Neural cell (in vitro differentiated cells): ENCODE data around the gene C17orf58. TPM values are rescaled to one million over a fixed set of nuclear protein-coding genes. Genes with fewer than 3 reads are reported as not detected.

Experiments used
- H2AFZ ChIP-seq: fragments of 200-600, 300-800 bp; sonication (generic), shearing (Covaris generic); 2 replicates; pipeline ENCODE4 v1.6.0; 2014; ENCODE audit warnings: low read depth, mild to moderate bottlenecking, antibody characterized with exemption, low read length, moderate library complexity
- H3F3A ChIP-seq: fragments of 200-600 bp; shearing (Covaris generic); 2 replicates; pipeline ENCODE4 v1.6.1; 2016; ENCODE audit warnings: mild to moderate bottlenecking, moderate library complexity, mixed read lengths, antibody characterized with exemption, low read length; ENCODE audit not compliant: insufficient read depth, poor library complexity, severe bottlenecking
- H3K27ac ChIP-seq: fragments of 200-600, 300-800 bp; sonication (generic), shearing (Covaris generic); 2 replicates; pipeline ENCODE4 v1.5.1; 2014; ENCODE audit warnings: mild to moderate bottlenecking, low read length, moderate library complexity
- H3K27me3 ChIP-seq: fragments of 300-800, 200-600 bp; sonication (generic), shearing (Covaris generic); 2 replicates; pipeline ENCODE4 v1.6.0; 2014; ENCODE audit warnings: mild to moderate bottlenecking, low read depth, low read length, moderate library complexity; ENCODE audit not compliant: insufficient read depth
- H3K36me3 ChIP-seq: fragments of 300-800, 200-600 bp; sonication (generic), shearing (Covaris generic); 2 replicates; pipeline ENCODE4 v1.5.1; 2014; ENCODE audit warnings: mild to moderate bottlenecking, antibody characterized with exemption, low read length, moderate library complexity; ENCODE audit not compliant: insufficient read depth
- H3K4me2 ChIP-seq: fragments of 300-800, 200-600 bp; sonication (generic), shearing (Covaris generic); 2 replicates; pipeline ENCODE4 v1.6.0; 2014; ENCODE audit warnings: mild to moderate bottlenecking, low read length
- H3K4me3 ChIP-seq: fragments of 300-800, 200-600 bp; sonication (generic), shearing (Covaris generic); 2 replicates; pipeline ENCODE4 v1.5.1; 2014; ENCODE audit warnings: mild to moderate bottlenecking, low read length, moderate library complexity
- H3K79me2 ChIP-seq: fragments of 200-600 bp; shearing (Covaris generic); replicated peaks from 2 replicates; pipeline ENCODE4 v1.6.0; 2014; ENCODE audit warnings: mild to moderate bottlenecking, low read length, moderate library complexity; ENCODE audit not compliant: insufficient read depth
- H3K9ac ChIP-seq: fragments of 300-800, 200-600 bp; sonication (generic), shearing (Covaris generic); 2 replicates; pipeline ENCODE4 v1.6.1; 2016; ENCODE audit warnings: mild to moderate bottlenecking, low read length, mixed read lengths
- H3K9me2 ChIP-seq: fragments of 200-600 bp; shearing (Covaris generic); 2 replicates; pipeline ENCODE4 v1.6.1; 2016; ENCODE audit warnings: mild to moderate bottlenecking, low read length, mixed read lengths; ENCODE audit not compliant: insufficient read depth
- H3K9me3 ChIP-seq: fragments of 200-600, 300-800 bp; sonication (generic), shearing (Covaris generic); 2 replicates; pipeline ENCODE4 v1.6.1; 2016; ENCODE audit warnings: mild to moderate bottlenecking, mixed run types, low read length, moderate library complexity, mixed read lengths
- H4K20me1 ChIP-seq: fragments of 200-600 bp; shearing (Covaris generic); 2 replicates; pipeline ENCODE4 v1.6.1; 2016; ENCODE audit warnings: mild to moderate bottlenecking, mixed run types; ENCODE audit not compliant: insufficient read depth
- EP300 ChIP-seq: fragments of 450-650 bp; conservative IDR thresholded peaks from 2 replicates; pipeline ENCODE4 v1.6.1; 2014; ENCODE audit warnings: antibody characterized with exemption, mild to moderate bottlenecking, moderate library complexity; ENCODE audit not compliant: poor library complexity, severe bottlenecking
- EZH2 ChIP-seq: fragments of 200-600, 300-800 bp; shearing (Covaris generic), sonication (generic); IDR thresholded peaks from 2 replicates; pipeline ENCODE4 v1.6.1; 2014; ENCODE audit warnings: antibody characterized with exemption, low read length, borderline replicate concordance, mild to moderate bottlenecking; ENCODE audit not compliant: insufficient read depth, poor library complexity, severe bottlenecking
- MXI1 ChIP-seq: fragments of 450-650 bp; conservative IDR thresholded peaks from 2 replicates; pipeline ENCODE4 v1.6.1; 2014; ENCODE audit warnings: antibody characterized with exemption, mild to moderate bottlenecking; ENCODE audit not compliant: poor library complexity, severe bottlenecking
- POLR2AphosphoS5 ChIP-seq: IDR thresholded peaks from 2 replicates; pipeline ENCODE4 v1.6.1; 2012
- RAD21 ChIP-seq: fragments of 450-650 bp; conservative IDR thresholded peaks from 2 replicates; pipeline ENCODE4 v1.6.1; 2014; ENCODE audit warnings: antibody characterized with exemption, mild to moderate bottlenecking, moderate library complexity
- SMC3 ChIP-seq: fragments of 450-650 bp; conservative IDR thresholded peaks from 2 replicates; pipeline ENCODE4 v1.6.1; 2014; ENCODE audit warnings: antibody characterized with exemption, mild to moderate bottlenecking, moderate library complexity; ENCODE audit not compliant: poor library complexity
- TAF1 ChIP-seq: IDR thresholded peaks from 2 replicates; pipeline ENCODE4 v1.6.1; 2012; ENCODE audit warnings: low read depth
- polyA plus RNA-seq: library from polyadenylated mRNA; depleted of rRNA; stranded (reverse); fragments of >200 nt; gene quantifications from 2 replicates; pipeline ENCODE4 v1.2.3, GENCODE V29; 2014
- TF ChIP-seq, protein P1 (sequence below): fragments of 450-650 bp; IDR thresholded peaks from 2 replicates; pipeline ENCODE4 v1.5.1; 2014; ENCODE audit warnings: antibody characterized with exemption, mild to moderate bottlenecking, moderate library complexity; ENCODE audit not compliant: poor library complexity, severe bottlenecking
- TF ChIP-seq, protein P2 (sequence below): IDR thresholded peaks from 2 replicates; pipeline ENCODE4 v1.6.1; 2012; ENCODE audit warnings: borderline replicate concordance

Gene C17orf58
- polyA plus RNA-seq, 1 donor from 2014 or later = 54.5 TPM

DNA sequence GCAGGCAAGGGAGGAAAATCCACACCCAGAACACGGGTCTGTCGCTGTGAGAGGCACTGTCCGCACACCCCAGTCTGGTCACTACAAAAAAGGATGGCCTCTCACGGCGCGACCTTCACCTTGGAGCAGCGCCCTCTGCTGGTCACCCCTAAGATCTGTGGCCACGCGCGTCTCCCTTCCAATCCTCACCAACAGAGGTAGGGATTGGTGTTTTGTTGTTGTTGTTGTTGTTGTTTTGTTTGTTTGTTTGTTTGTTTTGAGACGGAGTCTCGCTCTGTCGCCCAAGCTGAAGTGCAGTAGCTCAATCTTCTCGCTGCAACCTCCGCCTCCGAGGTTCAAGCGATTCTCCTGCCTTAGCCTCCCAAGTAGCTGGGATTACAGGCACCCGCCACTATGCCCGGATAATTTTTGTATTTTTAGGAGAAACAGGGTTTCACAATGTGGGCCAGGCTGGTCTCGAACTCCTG, 15.0 kb upstream of the C17orf58 start:
- Histone ChIP-seq H3K4me2 (no peak overlapping the region), H3K79me2 (no peaks in the 10 kb centered on the region), H4K20me1 (no peaks in the 10 kb centered on the region), H3K36me3 (no peaks in the 10 kb centered on the region), H3K27ac (no peak overlapping the region), H3F3A (no peaks in the 10 kb centered on the region), H3K9me2 (no peaks in the 10 kb centered on the region), H3K27me3 (no peaks in the 10 kb centered on the region), H3K4me3 (no peak overlapping the region), H2AFZ (no peak overlapping the region), H3K9me3 (no peaks in the 10 kb centered on the region), H3K9ac (no peak overlapping the region)
- TF ChIP-seq EZH2 (no peak), RAD21 (no peak), POLR2AphosphoS5 (no peak), MXI1 (no peak), EP300 (no peak), SMC3 (no peak), TAF1 (no peak)
- TF ChIP-seq, protein P1, sequence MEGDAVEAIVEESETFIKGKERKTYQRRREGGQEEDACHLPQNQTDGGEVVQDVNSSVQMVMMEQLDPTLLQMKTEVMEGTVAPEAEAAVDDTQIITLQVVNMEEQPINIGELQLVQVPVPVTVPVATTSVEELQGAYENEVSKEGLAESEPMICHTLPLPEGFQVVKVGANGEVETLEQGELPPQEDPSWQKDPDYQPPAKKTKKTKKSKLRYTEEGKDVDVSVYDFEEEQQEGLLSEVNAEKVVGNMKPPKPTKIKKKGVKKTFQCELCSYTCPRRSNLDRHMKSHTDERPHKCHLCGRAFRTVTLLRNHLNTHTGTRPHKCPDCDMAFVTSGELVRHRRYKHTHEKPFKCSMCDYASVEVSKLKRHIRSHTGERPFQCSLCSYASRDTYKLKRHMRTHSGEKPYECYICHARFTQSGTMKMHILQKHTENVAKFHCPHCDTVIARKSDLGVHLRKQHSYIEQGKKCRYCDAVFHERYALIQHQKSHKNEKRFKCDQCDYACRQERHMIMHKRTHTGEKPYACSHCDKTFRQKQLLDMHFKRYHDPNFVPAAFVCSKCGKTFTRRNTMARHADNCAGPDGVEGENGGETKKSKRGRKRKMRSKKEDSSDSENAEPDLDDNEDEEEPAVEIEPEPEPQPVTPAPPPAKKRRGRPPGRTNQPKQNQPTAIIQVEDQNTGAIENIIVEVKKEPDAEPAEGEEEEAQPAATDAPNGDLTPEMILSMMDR = no peak
- TF ChIP-seq, protein P2, sequence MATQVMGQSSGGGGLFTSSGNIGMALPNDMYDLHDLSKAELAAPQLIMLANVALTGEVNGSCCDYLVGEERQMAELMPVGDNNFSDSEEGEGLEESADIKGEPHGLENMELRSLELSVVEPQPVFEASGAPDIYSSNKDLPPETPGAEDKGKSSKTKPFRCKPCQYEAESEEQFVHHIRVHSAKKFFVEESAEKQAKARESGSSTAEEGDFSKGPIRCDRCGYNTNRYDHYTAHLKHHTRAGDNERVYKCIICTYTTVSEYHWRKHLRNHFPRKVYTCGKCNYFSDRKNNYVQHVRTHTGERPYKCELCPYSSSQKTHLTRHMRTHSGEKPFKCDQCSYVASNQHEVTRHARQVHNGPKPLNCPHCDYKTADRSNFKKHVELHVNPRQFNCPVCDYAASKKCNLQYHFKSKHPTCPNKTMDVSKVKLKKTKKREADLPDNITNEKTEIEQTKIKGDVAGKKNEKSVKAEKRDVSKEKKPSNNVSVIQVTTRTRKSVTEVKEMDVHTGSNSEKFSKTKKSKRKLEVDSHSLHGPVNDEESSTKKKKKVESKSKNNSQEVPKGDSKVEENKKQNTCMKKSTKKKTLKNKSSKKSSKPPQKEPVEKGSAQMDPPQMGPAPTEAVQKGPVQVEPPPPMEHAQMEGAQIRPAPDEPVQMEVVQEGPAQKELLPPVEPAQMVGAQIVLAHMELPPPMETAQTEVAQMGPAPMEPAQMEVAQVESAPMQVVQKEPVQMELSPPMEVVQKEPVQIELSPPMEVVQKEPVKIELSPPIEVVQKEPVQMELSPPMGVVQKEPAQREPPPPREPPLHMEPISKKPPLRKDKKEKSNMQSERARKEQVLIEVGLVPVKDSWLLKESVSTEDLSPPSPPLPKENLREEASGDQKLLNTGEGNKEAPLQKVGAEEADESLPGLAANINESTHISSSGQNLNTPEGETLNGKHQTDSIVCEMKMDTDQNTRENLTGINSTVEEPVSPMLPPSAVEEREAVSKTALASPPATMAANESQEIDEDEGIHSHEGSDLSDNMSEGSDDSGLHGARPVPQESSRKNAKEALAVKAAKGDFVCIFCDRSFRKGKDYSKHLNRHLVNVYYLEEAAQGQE = no peak

DNA sequence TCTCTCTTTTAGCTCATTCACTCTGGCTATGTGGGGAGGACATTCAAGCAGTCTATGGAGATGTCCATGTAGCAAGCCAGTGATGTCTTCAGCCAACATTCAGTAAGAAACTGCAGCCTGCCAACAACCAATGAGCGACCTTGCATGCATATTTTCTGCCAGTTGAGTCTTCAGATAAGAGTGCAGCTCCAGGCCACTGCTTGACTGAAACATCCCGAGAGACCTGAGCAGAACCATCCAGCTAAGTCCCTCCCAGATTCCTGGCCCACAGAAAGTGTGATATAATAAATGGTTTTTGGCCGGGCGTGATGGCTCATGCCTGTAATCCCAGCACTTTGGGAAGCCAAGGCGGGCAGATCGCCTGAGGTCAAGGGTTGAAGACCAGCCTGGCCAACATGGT, 10.5 kb upstream of the C17orf58 start:
- H3K9me3 ChIP-seq = no peaks in the 10 kb centered on the region

More for the DNA sequence above, 10.5 kb upstream of the C17orf58 start:
- Histone ChIP-seq H3K4me2 (no peak overlapping the region), H3K36me3 (no peaks in the 10 kb centered on the region), H3K27ac (no peak overlapping the region), H3K4me3 (no peak overlapping the region), H3K27me3 (no peaks in the 10 kb centered on the region), H4K20me1 (no peaks in the 10 kb centered on the region), H3K9me2 (no peaks in the 10 kb centered on the region), H3F3A (no peaks in the 10 kb centered on the region), H2AFZ (no peak overlapping the region), H3K9ac (no peak overlapping the region), H3K79me2 (no peaks in the 10 kb centered on the region)
- TF ChIP-seq TAF1 = no peak
- no peak for TF ChIP-seq EP300
- no peak for TF ChIP-seq MXI1
- no peak for TF ChIP-seq EZH2
- no peak for TF ChIP-seq POLR2AphosphoS5
- no peak for TF ChIP-seq SMC3
- TF ChIP-seq, protein P2 = no peak
- TF ChIP-seq, protein P1 = no peak
- no peak for TF ChIP-seq RAD21
